B cell (primary cell): ENCODE measurements around the gene GALR3. TPM values are rescaled to one million over a fixed set of nuclear protein-coding genes. Genes with fewer than 3 reads are reported as not detected.

Source experiments
- ATAC-seq: fragments of 200-7000 bp; cut with Tn5 transposase; one replicate; pipeline ENCODE4 v1.10.0; 2021; ENCODE audit warnings: low read depth, mild to moderate bottlenecking, moderate number of reproducible peaks, moderate library complexity
- CTCF ChIA-PET: fragments of 350-600 bp; sonication (Branson Sonifier 250); formaldehyde crosslinking; loops from one replicate; lab custom pipeline; 2021; ENCODE audit warnings: antibody characterized with exemption, inconsistent platforms; lab: Charles Lee
- POLR2A ChIA-PET: fragments of 350-600 bp; sonication (Branson Sonifier 250); formaldehyde crosslinking; loops from one replicate; lab custom pipeline; 2021; ENCODE audit warnings: antibody characterized with exemption; lab: Charles Lee
- DNase-seq: peaks from one replicate; pipeline ENCODE4 v3.0.0; 2013
- H2AFZ ChIP-seq: 2 replicates; pipeline ENCODE4 v1.6.1; 2012; ENCODE audit warnings: mild to moderate bottlenecking, low read depth, low read length; ENCODE audit not compliant: insufficient read depth, poor library complexity, severe bottlenecking
- H3K27ac ChIP-seq, 2 donors: 1 replicate in 1 of 2; 2 replicates in 1 of 2; pipeline ENCODE4 v1.5.1; 2012 to 2013; ENCODE audit warnings: low read length in 2 of 2, mild to moderate bottlenecking in 2 of 2, moderate library complexity in 1 of 2
- H3K27me3 ChIP-seq, 4 experiments: fragments of 200-600 bp in 1 of 4; sonication (generic) in 1 of 4; replicated peaks in 1 of 4; 1 replicate in 2 of 4; 2 replicates in 2 of 4; pipeline versions ENCODE4 v1.6.1 to v1.7.0; 2013 to 2016; ENCODE audit warnings: low read length in 3 of 4, mild to moderate bottlenecking in 2 of 4, mixed read lengths in 1 of 4, moderate library complexity in 1 of 4; ENCODE audit not compliant: insufficient read depth in 4 of 4, control insufficient read depth in 3 of 4; ENCODE audit errors: control extremely low read depth in 1 of 4
- H3K36me3 ChIP-seq, 2 experiments: replicated peaks in 1 of 2; 1 replicate in 1 of 2; 2 replicates in 1 of 2; pipeline versions ENCODE4 v1.6.1 to v1.7.1; 2013; ENCODE audit warnings: low read length in 1 of 2; ENCODE audit not compliant: insufficient read depth in 2 of 2, control insufficient read depth in 1 of 2; ENCODE audit errors: control extremely low read depth in 1 of 2, extremely low read depth in 1 of 2
- H3K4me1 ChIP-seq, 2 donors: fragments of 200-600 bp in 1 of 2; sonication (generic) in 1 of 2; 1 replicate in 1 of 2; 2 replicates in 1 of 2; pipeline versions ENCODE4 v1.5.1 to v1.6.1; 2013 to 2017; ENCODE audit warnings: low read length in 2 of 2; ENCODE audit not compliant: control insufficient read depth in 2 of 2, insufficient read depth in 2 of 2
- H3K4me2 ChIP-seq: replicated peaks from 2 replicates; pipeline ENCODE3; 2012; ENCODE audit warnings: mild to moderate bottlenecking, low read depth, low read length; ENCODE audit not compliant: poor library complexity, severe bottlenecking
- H3K4me3 ChIP-seq, 5 experiments: fragments of 200-600 bp in 1 of 5; sonication (generic) in 1 of 5; 1 replicate in 3 of 5; 2 replicates in 2 of 5; pipeline versions ENCODE4 v1.5.1 to v1.7.0; 2011 to 2016; ENCODE audit warnings: low read length in 4 of 5, mild to moderate bottlenecking in 4 of 5, low read depth in 2 of 5, control low read depth in 1 of 5, moderate library complexity in 1 of 5; ENCODE audit not compliant: insufficient read depth in 1 of 5; ENCODE audit errors: control extremely low read depth in 1 of 5, extremely low read depth in 1 of 5
- H3K79me2 ChIP-seq: fragments of 200-600 bp; sonication (generic); one replicate; pipeline ENCODE4 v1.6.0; 2016; ENCODE audit warnings: low read length; ENCODE audit not compliant: control insufficient read depth, insufficient read depth
- H3K9ac ChIP-seq: fragments of 200-600 bp; sonication (generic); 2 replicates; pipeline ENCODE4 v1.6.1; 2017; ENCODE audit warnings: mild to moderate bottlenecking, low read length, moderate library complexity
- H3K9me3 ChIP-seq, 3 donors: one replicate each; pipeline versions ENCODE4 v1.6.1 to v1.7.1; 2013; ENCODE audit warnings: low read length in 2 of 3; ENCODE audit not compliant: control insufficient read depth in 2 of 3, insufficient read depth in 1 of 3; ENCODE audit errors: control extremely low read depth in 1 of 3
- H4K20me1 ChIP-seq: 2 replicates; pipeline ENCODE4 v1.6.0; 2012; ENCODE audit warnings: mild to moderate bottlenecking, low read length; ENCODE audit not compliant: insufficient read depth, control insufficient read depth, poor library complexity, severe bottlenecking
- H3K27ac Mint-ChIP-seq: one replicate; pipeline ENCODE4 v1.8.0; 2021; ENCODE audit warnings: mixed read lengths
- H3K27me3 Mint-ChIP-seq: one replicate; pipeline ENCODE4 v1.8.0; 2021; ENCODE audit warnings: mixed read lengths
- H3K4me1 Mint-ChIP-seq: one replicate; pipeline ENCODE4 v1.8.0; 2021; ENCODE audit warnings: mixed read lengths
- H3K4me3 Mint-ChIP-seq: one replicate; pipeline ENCODE4 v1.8.0; 2021; ENCODE audit warnings: mixed read lengths
- H3K9me3 Mint-ChIP-seq: one replicate; pipeline ENCODE4 v1.8.0; 2022; ENCODE audit warnings: mixed read lengths; ENCODE audit not compliant: insufficient read depth
- CTCF ChIP-seq: fragments of 200-600 bp; IDR thresholded peaks from one replicate; pipeline ENCODE4 v1.8.0; 2022; ENCODE audit warnings: antibody characterized with exemption, mild to moderate bottlenecking
- EZH2 ChIP-seq: IDR thresholded peaks from 2 replicates; pipeline ENCODE4 v1.6.1; 2012; ENCODE audit warnings: borderline replicate concordance, low read depth, mild to moderate bottlenecking, moderate library complexity, low read length; ENCODE audit not compliant: insufficient read depth, poor library complexity, severe bottlenecking
- WGBS: methylation state at CpG from one replicate; pipeline ENCODE4 v1.1.5; 2013; ENCODE audit warnings: missing lambda C conversion rate; ENCODE audit not compliant: insufficient coverage; 5-methylcytosine and 5-hydroxymethylcytosine counted together
- intact Hi-C: fragments of 100-400 bp; cut with micrococcal nuclease; formaldehyde crosslinking; loops from one replicate; pipeline ENCODE4 v1.10.0; 2022
- polyA plus RNA-seq: library from polyadenylated mRNA; depleted of rRNA; stranded (reverse); fragments of >200 nt; gene quantifications from 2 replicates; pipeline ENCODE4 v1.2.3, GENCODE V29; 2012
- total RNA-seq, 2 donors: library from RNA; stranded (reverse); fragments of 120-200 nt in 1 of 2; gene quantifications; 1 replicate in 1 of 2; 2 replicates in 1 of 2; pipeline versions ENCODE4 v1.2.3 to v1.2.4, GENCODE V29; 2013 to 2022

The GALR3 gene
- total and polyA plus RNA-seq, 2 donors (not counting 1 experiment from before 2014, with no cell fraction given), result not detected

DNA sequence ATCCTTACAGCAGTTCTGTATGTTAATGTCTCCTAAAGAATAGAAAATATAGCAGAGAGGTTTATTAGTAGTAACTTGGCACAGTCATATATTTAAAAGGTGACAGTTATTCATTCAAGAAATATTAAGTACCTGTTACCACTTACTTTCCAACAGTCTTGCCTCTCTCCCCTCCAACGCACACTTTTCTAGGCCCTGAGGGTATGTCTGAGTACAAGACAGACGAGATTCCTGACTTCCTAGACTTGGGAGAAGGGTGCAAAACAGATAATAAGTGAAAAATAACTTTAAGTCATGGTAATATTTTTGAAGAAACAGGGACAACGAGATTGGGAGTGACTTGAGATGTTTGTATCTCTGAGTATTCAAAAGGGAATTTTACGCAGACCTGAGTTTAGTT, 27.6 kb downstream of the GALR3 start:
- no peak overlapping the region for H3K4me2 ChIP-seq
- TF ChIP-seq CTCF (no peak), EZH2 (no peak)
- H4K20me1 ChIP-seq, result peaks cover 48% of the 10 kb centered on the region
- POLR2A ChIA-PET, result no interaction called here
- peaks cover 50% of the 10 kb centered on the region for H3K4me1 Mint-ChIP-seq
- CTCF ChIA-PET, result interaction anchor here (0.7 to 3.9 kb wide), 3 partner anchors 12 to 85 kb away, joined by 4 to 17 read pairs (median 15); no protein-coding TSS in a partner anchor
- no peak overlapping the region for H2AFZ ChIP-seq
- DNase-seq, result no peak
- no peak overlapping the region for H3K27ac Mint-ChIP-seq
- peaks cover 76% of the 10 kb centered on the region for H3K79me2 ChIP-seq
- peaks cover 18 to 24% of the 10 kb centered on the region in 2 donors for H3K4me1 ChIP-seq
- H3K27me3 ChIP-seq, result no peaks in the 10 kb centered on the region
- no peak overlapping the region for H3K27ac ChIP-seq
- H3K9me3 ChIP-seq, result peaks cover 0 to 6% (median 0%) of the 10 kb centered on the region in 3 donors
- no peak for ATAC-seq
- H3K4me3 ChIP-seq, result no peak overlapping the region
- H3K4me3 Mint-ChIP-seq, result peak overlapping the region; percentile 54
- no peaks in the 10 kb centered on the region for H3K9me3 Mint-ChIP-seq
- intact Hi-C loops, result no loop called here
- H3K9ac ChIP-seq, result no peak overlapping the region
- 100% methylated on average over 1 of the region's 4 CpGs for WGBS
- peaks cover 2 to 47% of the 10 kb centered on the region in 2 experiments for H3K36me3 ChIP-seq
- H3K27me3 Mint-ChIP-seq, result no peaks in the 10 kb centered on the region

DNA sequence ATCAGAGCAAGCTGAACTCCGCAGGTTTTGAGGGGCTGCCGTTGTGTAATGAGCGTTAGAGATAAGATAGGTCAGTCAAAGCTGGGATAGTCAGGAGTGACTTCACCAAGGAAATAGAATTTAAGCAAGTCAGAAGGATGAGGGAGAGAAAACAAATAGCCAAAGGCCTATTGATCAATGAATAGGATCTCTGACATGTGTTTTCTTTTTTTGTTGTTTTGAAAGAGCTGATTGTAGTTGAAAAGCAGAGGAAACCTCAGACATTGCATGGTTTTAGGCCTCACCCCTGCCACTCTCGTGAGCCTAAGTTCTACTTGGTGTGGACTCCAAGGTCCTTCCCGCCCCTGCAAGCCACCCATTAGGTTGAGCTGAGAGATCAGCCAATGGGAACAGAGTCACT, 29.2 kb downstream of the GALR3 start:
- ChIA-PET CTCF (interaction anchor here (4.2 kb wide), 1 partner anchor 11 kb away, joined by 27 read pairs; no protein-coding TSS in a partner anchor), POLR2A (no interaction called here)
- Histone ChIP-seq H3K4me3 (no peak overlapping the region), H3K4me2 (no peak overlapping the region), H3K79me2 (peaks cover 79% of the 10 kb centered on the region), H3K9me3 (peaks cover 0 to 6% (median 0%) of the 10 kb centered on the region in 3 donors), H4K20me1 (peaks cover 57% of the 10 kb centered on the region), H2AFZ (no peak overlapping the region), H3K27ac (no peak overlapping the region), H3K9ac (no peak overlapping the region), H3K27me3 (no peaks in the 10 kb centered on the region), H3K36me3 (peaks cover 2 to 53% of the 10 kb centered on the region in 2 experiments), H3K4me1 (peaks cover 18 to 24% of the 10 kb centered on the region in 2 donors)
- DNase-seq (no peak), ATAC-seq (no peak)
- WGBS, result 95% methylated on average over 5 of the region's 5 CpGs
- TF ChIP-seq CTCF, result no peak
- no peak for TF ChIP-seq EZH2
- Mint-ChIP-seq H3K4me1 (peaks cover 50% of the 10 kb centered on the region), H3K4me3 (no peak overlapping the region), H3K27ac (no peak overlapping the region), H3K9me3 (no peaks in the 10 kb centered on the region), H3K27me3 (no peaks in the 10 kb centered on the region)
- intact Hi-C loops, result no loop called here
